NCI-H510A treated with DMSO at 0.1 percent for 48 hours (cell line): ENCODE measurements around the gene RESP18.
"Not testable (repeated sequence)": the region's sequence is repeated elsewhere in the genome, so short reads cannot be mapped to it uniquely, and the experiment has no call there.

Experiments used
- DNase-seq: peaks from one replicate; lab custom pipeline; 2025; lab: John Stamatoyannopoulos, UW

Gene RESP18

DNA sequence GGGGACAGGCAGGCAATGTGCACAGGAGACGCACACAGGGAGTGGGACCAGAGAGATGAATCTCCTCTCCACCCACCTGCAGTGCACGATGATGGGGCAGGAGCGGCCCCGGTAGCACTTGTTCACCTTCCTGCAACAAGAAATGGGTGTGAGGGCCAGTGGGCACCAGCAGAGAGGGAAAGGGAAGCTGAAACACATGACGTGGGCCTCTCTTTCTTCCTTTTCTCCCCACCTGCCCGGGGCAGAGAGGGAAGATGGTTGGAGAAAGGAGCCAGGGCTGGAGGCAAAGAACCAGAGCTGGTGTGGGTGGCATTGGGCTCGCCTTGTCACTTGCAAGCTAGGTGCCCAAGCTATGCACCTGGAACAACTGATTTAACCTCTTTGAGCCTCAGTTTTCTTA, 41.1 kb downstream of the RESP18 start:
- no peak for DNase-seq

DNA sequence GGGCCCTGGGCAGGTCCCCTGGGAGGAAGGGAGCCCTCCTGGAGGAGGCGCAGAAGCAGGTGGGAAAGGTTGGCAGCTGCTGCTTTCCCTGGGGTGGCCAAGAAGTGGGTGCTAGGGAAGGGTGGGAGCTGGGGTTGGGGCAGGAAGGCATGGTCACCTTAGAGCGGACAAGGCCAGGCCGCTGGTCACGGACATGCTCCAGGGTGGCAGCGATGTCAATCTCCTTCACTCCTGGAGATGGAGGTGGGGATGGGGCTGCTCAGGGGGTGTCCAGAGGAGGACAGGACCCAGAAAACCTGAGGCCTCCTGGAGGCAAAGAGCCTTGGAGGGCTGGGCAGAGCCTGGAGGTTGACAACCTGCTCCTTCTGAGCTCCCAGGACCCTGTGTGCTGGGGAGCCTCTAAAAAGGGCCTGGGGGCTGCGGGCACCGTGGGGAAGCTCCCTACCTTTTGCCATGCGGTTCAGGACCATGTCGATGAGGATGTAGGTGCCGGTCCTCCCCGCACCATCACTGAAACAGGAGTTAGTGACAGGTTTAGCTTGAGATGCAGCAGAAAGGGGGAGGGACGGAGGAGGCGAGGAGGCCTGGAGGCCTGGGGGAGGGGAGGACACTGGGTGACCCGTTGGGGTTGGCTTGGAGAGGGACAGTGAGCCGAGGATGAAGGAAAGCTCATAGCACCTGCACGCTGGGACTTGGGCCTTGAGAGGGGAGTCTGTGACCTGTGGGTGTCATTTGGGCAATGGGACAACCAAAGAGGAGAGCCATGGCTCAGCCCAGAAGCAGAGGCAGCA, 42.0 kb downstream of the RESP18 start:
- no peak for DNase-seq

DNA sequence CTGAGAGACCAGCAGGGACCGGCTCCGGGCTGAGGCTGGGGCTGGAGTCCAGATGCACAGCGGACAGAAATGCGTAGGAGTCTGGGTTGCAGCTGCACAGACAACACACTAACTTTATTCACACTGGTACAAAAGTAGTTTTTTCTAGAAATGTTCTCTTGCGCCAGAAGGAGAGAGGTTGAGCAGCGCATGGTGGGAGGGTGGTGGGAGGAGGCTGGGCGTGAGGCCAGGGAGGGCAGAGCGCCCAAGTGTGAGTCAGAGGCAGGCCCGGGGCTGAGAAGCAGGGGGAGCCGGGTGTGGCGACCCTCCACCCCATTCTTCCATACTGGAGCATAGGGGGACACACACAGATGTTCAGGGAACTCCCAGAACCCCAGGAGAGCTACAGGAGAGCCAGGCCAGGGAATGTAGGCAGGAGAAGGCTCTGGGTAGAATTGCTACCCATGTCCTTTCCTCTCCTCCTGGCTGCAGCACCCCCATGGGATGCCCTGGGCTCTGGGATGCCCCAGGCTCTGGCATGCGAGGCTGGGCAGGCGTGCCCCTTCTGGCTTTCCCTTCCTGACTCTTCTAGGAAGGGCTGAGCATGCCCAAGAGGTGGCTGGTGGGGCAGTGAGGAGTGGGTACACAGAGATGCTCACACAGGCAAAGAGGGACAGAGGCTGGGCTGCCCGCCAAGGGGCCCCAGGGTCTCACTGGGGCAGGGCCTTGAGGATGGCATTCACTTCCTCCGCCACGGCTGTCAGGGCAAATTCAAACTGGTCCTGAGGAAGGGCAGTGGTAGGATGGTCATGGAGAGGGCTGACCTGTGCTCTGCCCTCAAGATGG, 42.8 kb downstream of the RESP18 start:
- no peak for DNase-seq

DNA sequence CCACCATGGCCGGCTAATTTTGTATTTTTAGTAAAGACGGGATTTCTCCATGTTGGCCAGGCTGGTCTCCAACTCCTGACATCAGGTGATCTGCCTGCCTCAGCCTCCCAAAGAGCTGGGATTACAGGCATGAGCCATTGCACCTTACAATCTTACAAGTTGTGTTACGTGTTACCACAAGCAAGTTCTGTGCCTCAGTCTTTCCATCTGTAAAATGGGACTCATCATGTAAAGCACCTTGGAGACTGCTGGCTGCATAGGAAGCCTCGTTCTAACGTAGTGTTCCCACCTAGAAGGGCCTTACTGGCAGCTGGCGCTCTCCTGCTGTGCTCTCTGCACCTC, 43.4 kb downstream of the RESP18 start:
- DNase-seq: no peak

DNA sequence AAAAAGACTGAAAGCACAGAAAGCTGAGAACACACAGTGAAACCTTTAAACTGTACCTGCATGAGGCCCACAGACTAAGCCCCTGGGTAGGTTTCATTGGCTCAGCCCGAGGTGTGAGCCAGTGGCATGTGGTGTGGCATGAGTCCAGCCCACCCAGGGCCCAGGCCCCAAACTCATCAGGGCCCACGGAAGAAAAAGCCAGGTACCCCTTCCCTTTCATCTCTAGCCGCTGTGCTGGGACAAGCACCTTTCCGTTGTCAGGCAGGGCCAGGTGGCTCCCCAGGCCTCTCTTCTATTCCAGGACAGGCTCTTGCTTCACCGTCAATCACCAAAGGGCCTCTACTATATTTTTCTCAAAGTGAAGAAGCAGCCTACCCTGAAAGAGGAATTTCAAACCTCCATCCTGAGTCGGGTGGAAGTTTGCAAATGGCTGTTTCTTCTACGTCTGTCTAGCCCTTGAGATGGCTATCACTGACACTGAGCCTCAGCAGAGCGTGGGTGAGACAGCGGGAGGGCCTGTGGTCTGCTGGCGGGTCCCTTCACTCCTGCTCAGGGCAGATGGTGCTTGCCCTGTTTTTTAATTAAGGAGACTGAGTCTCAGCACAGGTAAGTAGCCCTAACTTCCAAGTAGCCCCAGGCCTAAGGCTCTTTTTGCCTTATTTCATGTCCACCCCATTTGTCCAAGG, 44.8 kb downstream of the RESP18 start:
- DNase-seq: no peak

DNA sequence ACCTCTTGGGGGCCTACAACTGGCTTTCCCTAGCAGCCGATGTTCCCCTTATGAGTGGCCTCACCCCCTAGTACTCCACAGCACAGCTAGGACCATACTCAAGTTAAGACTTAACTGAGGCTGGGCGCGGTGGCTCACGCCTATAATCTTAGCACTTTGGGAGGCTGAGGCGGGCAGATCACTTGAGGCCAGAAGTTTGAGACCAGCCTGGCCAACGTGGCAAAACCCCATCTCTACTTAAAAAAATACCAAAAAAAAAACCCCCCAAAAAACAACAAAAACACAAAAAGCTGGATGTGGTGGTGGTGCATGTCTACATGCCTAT, 45.5 kb downstream of the RESP18 start:
- not testable (repeated sequence) for DNase-seq

DNA sequence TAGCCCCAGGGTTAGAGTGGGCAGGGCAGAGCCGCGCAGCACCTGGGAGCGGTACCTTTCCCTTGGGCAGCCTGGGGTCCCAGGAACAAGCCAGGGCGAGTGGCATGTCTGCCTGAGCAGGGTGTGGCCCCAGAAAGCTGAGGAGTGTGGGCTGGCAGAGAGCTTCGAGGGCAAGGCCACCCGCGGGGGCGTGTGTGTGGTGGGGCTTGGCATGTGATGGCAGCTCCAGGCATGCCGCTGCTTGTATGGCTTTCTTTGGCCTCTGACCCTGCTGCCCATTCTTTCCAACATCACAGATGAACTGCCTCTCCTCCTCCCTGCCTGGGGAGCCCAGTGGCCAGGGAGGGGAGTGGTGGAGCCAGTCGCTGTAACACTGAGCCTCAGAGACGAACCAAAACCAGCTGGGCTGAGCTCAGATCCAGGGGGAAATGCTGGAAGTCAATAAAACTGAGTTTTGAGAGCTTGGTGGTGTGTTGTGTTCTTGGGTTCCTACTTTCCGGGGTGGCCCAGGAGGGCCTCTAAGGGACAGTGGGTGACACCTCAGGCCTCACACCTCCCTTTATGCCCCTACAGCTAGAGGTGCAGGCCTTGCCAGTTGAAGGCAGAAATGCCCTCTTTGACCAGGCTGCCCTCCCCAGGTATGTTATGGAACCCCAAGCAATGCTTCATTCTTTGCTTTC, 46.0 kb downstream of the RESP18 start:
- DNase-seq: no peak

DNA sequence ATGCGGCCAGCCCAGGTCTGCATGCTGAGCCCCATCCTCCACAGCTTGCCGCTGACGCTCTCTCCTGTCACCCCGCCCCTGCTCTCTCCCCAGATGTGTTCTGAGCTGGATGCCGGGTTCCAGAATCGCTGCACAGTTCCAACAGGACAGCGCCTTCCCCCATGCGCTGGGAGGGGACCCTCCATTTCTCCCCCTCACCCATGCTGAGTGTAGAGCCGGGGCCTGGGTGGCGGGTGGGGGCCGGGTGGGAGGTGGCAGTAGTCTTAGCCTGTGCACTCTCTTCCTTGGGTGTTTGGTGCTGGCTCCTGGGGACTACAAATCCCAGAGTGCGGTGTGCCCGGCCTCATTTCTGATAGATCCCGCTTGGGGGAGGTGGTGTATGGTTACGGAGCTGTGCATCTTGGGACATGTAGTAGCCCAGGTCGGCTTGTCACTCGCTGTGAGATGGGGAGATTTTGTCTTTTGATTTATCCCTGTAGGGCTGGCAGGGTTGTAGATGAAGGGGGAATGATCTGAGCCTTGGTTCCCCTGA, 46.6 kb downstream of the RESP18 start:
- DNase-seq: no peak

DNA sequence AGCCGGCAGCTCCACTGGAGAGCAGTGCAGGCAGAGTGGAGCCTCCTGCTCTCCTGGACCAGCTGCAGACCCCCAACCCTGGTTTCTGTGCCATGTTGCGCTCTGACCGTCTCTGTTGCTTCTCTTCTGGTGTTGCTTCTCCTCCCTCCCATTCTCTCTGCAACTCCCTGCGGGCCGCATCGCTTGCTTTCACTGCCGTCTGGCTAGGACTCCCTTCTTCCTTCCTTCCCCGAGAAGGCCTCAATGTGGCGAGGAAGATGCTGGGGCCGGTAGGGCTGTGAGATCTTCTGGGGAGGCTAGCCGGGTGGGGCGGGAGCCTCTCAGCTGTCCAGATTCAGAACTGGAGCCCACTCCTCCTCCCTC, 47.2 kb downstream of the RESP18 start:
- no peak for DNase-seq

DNA sequence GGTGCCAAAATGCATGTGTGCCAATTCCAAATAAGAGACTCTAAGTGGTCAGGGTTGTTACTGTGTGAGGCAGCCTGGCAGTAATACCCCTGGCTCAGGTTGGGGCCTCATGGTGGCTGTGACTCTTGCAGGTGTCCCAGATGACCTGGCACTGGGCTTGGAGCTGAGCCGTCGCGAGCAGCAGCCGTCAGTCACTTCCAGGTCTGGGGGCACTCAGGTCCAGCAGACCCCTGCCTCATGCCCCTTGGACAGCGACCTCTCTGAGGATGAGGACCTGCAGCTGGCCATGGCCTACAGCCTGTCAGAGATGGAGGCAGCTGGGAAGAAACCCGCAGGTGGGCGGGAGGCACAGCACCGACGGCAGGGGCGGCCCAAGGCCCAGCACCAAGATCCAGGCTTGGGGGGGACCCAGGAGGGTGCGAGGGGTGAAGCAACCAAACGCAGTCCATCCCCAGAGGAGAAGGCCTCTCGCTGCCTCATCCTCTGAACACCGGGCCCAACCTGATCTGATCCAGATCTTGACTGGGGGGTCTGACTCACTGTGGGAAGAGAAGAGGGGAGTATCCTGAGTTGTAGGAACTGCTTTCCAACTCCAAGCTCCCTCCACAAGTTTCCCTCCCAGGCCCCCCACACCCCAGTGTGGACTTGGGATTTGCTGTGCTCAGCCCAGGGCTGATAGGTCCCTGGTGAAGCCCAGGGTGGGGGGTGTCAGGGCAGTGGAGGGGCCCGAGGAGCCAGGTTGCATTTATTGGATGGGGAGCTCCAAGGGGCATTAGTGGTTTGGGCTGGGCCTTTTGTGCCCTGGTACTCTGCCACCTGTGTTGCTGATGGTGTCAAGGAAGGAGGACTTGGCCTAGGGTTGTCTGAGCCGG, 47.8 kb downstream of the RESP18 start:
- DNase-seq: no peak

DNA sequence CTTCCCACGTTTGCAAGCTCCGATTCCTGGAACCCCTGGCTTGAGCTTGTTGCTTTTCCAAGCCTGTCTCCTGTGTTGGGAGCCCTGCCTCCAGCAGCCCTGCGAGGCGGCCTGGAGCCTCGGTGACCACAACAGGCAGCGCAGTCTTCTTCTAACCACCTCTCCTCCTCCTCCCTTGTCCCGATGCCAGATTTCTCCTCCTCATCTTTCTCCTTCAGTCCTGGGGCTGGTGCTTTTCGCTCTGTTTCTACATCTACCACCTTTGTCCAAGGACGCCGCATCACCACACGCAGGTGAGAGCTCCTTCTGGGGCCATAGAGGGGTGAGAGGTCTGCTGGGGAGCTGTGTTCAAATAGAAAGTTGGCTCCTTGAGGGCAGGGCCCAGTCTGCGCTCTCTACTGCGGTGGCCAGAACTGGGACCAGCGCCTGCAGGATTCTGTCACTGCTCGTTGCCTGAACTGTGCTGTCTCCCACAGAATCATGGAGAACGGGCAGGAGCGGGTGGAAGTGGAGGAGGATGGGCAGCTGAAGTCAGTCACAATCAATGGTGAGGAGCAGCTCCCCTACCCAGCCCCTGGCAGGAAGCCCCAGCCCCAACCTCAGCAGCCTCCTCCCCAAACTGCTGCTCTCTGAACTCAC, 49.5 kb downstream of the RESP18 start:
- DNase-seq: no peak

DNA sequence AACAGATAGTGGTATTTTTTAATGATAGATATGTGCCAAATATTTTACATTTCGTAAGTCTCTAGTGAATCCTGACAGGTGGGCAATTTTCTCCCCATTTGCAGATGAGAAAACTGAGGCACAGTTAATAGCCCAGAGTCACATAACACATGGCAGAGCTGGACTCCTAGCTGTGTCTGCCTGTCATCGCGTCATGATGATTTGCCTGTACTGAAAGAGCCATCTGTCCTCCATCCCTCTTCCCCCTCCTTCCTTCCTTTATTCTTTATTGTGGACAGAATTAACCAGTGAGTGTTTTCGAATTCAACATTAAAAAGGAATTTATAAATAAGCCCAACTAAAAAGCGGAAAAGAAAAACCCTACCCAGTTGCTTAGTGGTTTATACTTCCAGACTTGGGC, 50.2 kb downstream of the RESP18 start:
- DNase-seq: no peak

DNA sequence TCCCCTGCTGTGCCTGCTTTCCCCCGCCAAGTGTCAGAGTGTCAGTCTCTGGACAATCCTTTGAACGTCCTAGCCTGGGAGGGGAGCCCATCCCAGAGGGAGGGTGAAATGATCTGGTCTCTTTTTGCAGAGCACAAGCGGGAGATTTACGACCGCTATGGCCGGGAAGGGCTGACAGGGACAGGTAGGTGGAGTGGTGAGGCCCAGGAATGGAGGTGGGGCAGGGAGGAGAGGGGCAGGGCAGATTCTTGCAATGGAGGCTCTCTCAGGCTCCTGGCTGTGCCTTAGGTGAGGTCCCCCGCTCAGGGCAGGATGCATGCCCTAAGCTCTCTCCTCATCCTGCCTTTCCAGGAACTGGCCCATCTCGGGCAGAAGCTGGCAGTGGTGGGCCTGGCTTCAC, 51.0 kb downstream of the RESP18 start:
- DNase-seq: no peak

DNA sequence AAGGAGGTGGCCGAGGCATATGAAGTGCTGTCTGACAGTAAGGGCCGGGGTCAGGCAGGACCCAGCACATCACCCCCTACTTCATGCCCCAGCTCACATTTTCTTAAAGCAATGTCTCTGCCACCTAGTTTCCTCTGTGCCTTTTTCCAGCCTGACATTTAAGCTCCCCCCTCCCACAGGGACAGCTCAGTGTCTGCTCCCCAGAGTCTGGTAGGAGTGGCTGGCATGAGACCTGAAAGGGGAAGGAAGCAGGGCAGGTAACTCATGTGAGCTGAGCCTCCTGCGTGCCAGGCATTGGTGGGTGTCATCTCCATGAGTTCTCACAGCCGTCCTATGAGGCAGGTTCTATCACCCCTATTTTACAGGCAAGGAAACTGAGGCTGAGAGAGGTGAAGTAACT, 51.9 kb downstream of the RESP18 start:
- no peak for DNase-seq

DNA sequence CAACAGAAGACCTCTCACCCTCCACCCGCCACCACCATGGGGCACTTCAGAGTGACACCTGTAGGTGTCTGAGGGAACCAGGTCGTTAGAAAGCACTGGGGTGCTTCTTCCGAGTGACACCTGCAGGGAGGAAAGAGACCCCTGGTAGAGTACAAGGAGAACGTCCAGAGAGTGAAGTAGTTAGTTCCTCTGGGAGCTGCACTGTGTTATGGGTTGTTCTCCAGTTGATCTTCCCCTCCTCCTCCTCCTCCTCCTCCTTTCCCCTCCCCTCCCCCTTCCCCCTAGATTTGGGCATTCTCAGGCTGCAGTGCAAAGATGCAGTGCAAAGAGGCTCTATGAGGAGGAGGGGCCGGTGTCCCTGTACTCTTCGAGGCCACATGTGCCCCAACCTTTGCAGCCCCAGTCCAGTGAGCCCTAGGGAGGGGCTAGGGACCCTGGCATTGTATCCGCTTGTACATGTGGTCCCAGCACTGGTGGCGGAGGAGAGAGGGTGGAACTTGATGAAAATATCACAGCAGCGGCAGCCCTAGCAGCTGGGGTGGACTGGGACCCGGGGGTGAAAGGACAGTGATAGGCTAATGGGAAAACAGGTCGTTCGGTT, 52.5 kb downstream of the RESP18 start:
- DNase-seq: no peak

DNA sequence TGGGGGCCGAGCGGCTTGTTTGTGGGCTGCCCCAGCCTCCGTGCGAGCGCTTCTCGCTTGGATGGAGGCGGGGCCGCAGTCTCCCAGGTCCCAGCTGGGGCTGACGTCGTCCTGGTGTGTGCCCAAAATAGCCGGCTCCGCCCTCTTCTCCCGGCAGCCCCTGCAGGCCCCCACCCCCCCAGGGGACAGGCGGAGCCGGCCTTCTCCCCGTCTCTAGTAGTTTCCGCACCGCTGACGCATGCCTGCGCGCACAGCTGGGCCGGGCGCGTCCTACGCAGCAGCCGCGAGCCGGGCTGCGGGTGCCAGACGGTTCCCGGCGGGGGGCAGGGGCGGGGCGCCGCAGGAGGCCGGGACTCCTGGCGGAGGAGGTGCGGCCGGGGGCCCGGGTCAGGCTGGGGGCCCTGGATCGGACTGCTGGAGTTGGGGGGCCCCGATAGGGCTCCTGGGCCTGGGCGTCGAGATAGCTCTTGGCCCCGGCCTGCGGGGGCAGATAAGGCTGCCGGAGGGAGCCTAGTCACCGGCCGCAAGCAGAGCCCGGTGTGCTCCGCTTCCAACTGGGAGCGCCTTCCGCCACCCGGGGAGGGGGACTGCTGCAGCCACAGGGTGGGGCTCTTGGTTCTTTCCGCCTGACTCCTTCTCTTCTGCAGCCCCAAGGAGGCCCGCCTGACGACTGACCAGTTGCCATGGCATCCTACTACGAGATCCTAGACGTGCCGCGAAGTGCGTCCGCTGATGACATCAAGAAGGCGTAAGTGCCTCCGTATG, 53.2 kb downstream of the RESP18 start, which contains the start of gene DNAJB2:
DNAJB2 (plus strand) TSS at position 216 of the 765 bp plus-strand sequence; CDS start at position 684, 468 bp downstream.
- peak; percentile 96 for DNase-seq

DNA sequence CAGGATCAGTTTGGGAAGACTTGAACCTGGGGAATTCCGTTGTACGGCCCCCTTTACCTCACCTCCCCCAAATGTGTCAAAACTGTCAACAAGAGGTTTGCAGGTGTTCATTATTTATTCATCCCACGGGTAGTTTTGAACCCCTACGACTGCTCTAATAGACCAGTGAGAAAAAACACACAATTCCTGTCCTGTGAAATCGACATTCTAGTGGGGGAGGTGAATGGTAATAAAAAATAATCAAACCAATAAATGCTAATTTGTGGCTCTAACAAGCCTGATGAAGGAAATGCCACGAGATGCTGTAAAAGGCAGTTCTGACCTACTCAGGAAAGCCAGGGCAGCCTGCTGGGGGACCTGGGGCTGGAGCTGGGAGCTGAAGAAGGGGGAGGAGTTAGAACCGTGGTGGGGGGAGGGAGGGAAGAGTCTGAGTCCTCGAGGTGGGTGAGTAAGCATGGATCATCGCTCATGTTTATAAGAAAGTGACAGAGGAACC, 53.8 kb downstream of the RESP18 start:
- DNase-seq: no peak

DNA sequence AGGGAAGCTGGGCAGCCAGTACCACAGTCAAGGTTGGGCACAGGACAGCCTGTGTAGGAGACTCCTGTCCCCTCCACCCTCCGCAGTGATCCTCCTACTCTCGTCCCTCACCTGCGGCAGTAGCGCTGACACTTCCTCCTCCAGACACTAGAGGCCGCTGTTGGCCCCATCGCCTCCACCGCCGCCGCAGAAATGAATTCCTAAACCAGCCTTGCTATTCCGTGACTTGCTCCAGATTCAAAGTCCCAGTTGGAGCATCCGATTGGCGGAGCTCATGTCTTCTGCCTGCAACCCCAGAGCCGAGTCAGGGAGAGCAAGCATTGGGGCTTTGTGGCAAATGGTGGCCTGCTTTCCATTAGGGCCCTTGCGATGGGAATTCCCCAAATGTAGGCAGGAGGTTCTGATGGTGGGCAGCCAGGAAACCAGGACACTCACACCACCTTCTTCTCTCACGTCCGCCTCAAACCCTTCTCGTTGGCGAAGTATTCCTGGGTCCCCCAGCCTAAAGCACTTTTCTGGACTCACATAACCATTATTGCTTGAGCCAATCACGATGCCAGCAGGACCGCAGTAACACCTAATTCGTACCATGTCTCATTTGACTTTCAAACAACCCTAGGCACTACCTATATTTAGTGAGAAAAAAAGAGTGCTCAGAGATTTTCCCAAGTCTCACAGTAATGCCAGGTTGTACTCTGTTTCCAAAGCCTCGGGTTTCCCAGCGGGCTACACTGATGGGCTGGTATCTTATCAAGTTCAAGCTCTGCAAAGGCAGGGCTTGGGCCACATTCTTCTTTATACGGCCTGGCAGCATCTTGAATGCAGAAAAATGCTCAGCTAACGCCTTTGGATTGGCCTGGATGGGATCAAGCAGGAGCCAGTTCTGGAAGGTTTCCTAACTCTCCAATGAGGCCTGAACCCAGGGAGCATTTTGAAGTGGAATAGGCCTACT, 54.6 kb downstream of the RESP18 start:
- peak; percentile 91 for DNase-seq
